ENCODE results near the gene SIGLEC14.
"Not testable (repeated sequence)": the region's sequence is repeated elsewhere in the genome, so short reads cannot be mapped to it uniquely, and the experiment has no call there.

DNA sequence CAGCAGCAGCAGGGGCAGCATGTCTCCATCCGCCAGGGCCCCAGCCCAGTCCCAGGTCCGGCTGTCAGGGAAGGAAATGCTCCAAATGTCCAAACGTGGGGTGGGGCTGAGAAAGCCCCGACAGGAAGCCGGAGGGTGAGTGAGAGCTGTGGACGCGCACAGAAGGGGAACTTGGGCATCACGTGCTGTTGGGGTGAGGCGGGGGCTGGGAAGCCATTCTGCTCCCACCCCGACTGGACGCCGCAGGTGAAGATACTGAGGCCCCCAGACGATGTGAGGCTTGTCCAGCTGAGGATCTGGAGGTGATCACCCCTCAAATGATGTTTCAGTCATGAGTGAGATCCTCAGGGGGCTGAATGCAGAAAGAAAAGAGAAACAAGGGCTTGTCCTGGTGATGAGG lies 16.3 kb downstream of the SIGLEC14 start, which contains the start of gene SIGLEC5:
- TF ChIP-seq, protein P1, sequence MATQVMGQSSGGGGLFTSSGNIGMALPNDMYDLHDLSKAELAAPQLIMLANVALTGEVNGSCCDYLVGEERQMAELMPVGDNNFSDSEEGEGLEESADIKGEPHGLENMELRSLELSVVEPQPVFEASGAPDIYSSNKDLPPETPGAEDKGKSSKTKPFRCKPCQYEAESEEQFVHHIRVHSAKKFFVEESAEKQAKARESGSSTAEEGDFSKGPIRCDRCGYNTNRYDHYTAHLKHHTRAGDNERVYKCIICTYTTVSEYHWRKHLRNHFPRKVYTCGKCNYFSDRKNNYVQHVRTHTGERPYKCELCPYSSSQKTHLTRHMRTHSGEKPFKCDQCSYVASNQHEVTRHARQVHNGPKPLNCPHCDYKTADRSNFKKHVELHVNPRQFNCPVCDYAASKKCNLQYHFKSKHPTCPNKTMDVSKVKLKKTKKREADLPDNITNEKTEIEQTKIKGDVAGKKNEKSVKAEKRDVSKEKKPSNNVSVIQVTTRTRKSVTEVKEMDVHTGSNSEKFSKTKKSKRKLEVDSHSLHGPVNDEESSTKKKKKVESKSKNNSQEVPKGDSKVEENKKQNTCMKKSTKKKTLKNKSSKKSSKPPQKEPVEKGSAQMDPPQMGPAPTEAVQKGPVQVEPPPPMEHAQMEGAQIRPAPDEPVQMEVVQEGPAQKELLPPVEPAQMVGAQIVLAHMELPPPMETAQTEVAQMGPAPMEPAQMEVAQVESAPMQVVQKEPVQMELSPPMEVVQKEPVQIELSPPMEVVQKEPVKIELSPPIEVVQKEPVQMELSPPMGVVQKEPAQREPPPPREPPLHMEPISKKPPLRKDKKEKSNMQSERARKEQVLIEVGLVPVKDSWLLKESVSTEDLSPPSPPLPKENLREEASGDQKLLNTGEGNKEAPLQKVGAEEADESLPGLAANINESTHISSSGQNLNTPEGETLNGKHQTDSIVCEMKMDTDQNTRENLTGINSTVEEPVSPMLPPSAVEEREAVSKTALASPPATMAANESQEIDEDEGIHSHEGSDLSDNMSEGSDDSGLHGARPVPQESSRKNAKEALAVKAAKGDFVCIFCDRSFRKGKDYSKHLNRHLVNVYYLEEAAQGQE (IDR thresholded peaks at IDR 0.05; ENCODE audit: borderline replicate concordance) = not testable (repeated sequence)
- not testable (repeated sequence) for TF ChIP-seq EP300 (conservative IDR thresholded peaks at IDR 0.05; ENCODE audit: poor library complexity, severe bottlenecking); SMC3 (conservative IDR thresholded peaks at IDR 0.05; ENCODE audit: poor library complexity); TAF1 (IDR thresholded peaks at IDR 0.05; ENCODE audit: low read depth); POLR2AphosphoS5 (IDR thresholded peaks at IDR 0.05); EZH2 (IDR thresholded peaks at IDR 0.05; ENCODE audit: borderline replicate concordance, insufficient read depth, low read length, poor library complexity, severe bottlenecking); MXI1 (conservative IDR thresholded peaks at IDR 0.05; ENCODE audit: poor library complexity, severe bottlenecking)
- TF ChIP-seq, protein P2, sequence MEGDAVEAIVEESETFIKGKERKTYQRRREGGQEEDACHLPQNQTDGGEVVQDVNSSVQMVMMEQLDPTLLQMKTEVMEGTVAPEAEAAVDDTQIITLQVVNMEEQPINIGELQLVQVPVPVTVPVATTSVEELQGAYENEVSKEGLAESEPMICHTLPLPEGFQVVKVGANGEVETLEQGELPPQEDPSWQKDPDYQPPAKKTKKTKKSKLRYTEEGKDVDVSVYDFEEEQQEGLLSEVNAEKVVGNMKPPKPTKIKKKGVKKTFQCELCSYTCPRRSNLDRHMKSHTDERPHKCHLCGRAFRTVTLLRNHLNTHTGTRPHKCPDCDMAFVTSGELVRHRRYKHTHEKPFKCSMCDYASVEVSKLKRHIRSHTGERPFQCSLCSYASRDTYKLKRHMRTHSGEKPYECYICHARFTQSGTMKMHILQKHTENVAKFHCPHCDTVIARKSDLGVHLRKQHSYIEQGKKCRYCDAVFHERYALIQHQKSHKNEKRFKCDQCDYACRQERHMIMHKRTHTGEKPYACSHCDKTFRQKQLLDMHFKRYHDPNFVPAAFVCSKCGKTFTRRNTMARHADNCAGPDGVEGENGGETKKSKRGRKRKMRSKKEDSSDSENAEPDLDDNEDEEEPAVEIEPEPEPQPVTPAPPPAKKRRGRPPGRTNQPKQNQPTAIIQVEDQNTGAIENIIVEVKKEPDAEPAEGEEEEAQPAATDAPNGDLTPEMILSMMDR (IDR thresholded peaks at IDR 0.05; ENCODE audit: poor library complexity, severe bottlenecking) = not testable (repeated sequence)
